GM10248 (cell line): Measurements from ENCODE around the gene TOX2.

ENCODE experiments used
- CTCF ChIA-PET: fragments of 300-600 bp; sonication (Branson Sonifier 250); formaldehyde crosslinking; extraction: SDS; loops from one replicate; lab custom pipeline; 2021; ENCODE audit warnings: antibody characterized with exemption; lab: Yijun Ruan, JAX
- POLR2A ChIA-PET: fragments of 350-650 bp; sonication (Branson Sonifier 250); formaldehyde crosslinking; extraction: SDS; loops from one replicate; lab custom pipeline; 2020; ENCODE audit warnings: antibody characterized with exemption; lab: Yijun Ruan, JAX
- DNase-seq: peaks from one replicate; pipeline ENCODE4 v3.0.0; 2012; ENCODE audit errors: extremely low spot score
- CTCF ChIP-seq: IDR thresholded peaks from 2 replicates; pipeline ENCODE4 v1.5.1; 2012; ENCODE audit warnings: mild to moderate bottlenecking, low read depth; ENCODE audit errors: extremely low read depth, missing control alignments, control extremely low read depth

Gene TOX2

GRCh38 chr20:44004306-44004915 is 89.8 kb downstream of the TOX2 start:
- POLR2A ChIA-PET, result no interaction called here
- DNase-seq, result no peak
- CTCF ChIA-PET, result interaction anchor here (1.0 to 1.5 kb wide), 2 partner anchors 16 to 26 kb away, joined by 3 read pairs; no protein-coding TSS in a partner anchor
- no peak for TF ChIP-seq CTCF

GRCh38 chr20:44005661-44006060 is 91.0 kb downstream of the TOX2 start:
- TF ChIP-seq CTCF, result no peak
- ChIA-PET POLR2A (no interaction called here), CTCF (interaction anchor here (1.4 to 1.6 kb wide), 3 partner anchors 13 to 16 kb away, joined by 3 to 4 read pairs (median 3); no protein-coding TSS in a partner anchor)
- DNase-seq, result no peak

- no peak for TF ChIP-seq CTCF
- ChIA-PET POLR2A (no interaction called here), CTCF (interaction anchor here (1.4 to 1.6 kb wide), 2 partner anchors 12 to 16 kb away, joined by 3 to 4 read pairs; no protein-coding TSS in a partner anchor)
These were observed 91.5 kb downstream of the TOX2 start for GRCh38 chr20:44006126-44006525.

GRCh38 chr20:44006578-44006977 is 91.9 kb downstream of the TOX2 start:
- CTCF ChIA-PET, result interaction anchor here (1.6 kb wide), 1 partner anchor 17 kb away, joined by 4 read pairs; no protein-coding TSS in a partner anchor
- POLR2A ChIA-PET, result no interaction called here
- DNase-seq, result no peak
- no peak for TF ChIP-seq CTCF

More at GRCh38 chr20:44006126-44006525, 91.5 kb downstream of the TOX2 start:
- DNase-seq, result no peak

GRCh38 chr20:44008806-44009678 is 94.4 kb downstream of the TOX2 start:
- ChIA-PET CTCF (interaction anchor here (1.6 to 2.2 kb wide), 2 partner anchors 8 to 14 kb away, joined by 4 to 7 read pairs; no protein-coding TSS in a partner anchor), POLR2A (no interaction called here)
- TF ChIP-seq CTCF, result no peak
- no peak for DNase-seq

- ChIA-PET CTCF (interaction anchor here (1.6 to 2.2 kb wide), 2 partner anchors 8 to 13 kb away, joined by 4 to 7 read pairs; no protein-coding TSS in a partner anchor), POLR2A (no interaction called here)
- no peak for TF ChIP-seq CTCF
- DNase-seq, result no peak
These were observed 95.0 kb downstream of the TOX2 start for GRCh38 chr20:44009679-44009992.
